HEK293T (cell line): Measurements from ENCODE around the gene KIF12.

ENCODE experiments used
- ARNT ChIP-seq: fragments of 450-650 bp; IDR thresholded peaks from 2 replicates; pipeline ENCODE4 v1.6.1; 2017; ENCODE audit warnings: mild to moderate bottlenecking
- CTBP1 ChIP-seq: fragments of 450-650 bp; IDR thresholded peaks from 2 replicates; pipeline ENCODE4 v1.6.1; 2016; ENCODE audit warnings: borderline replicate concordance
- FOXM1 ChIP-seq: fragments of 450-650 bp; IDR thresholded peaks from 2 replicates; pipeline ENCODE4 v1.6.1; 2017; ENCODE audit warnings: mild to moderate bottlenecking, borderline replicate concordance
- SP1 ChIP-seq: fragments of 450-650 bp; IDR thresholded peaks from 2 replicates; pipeline ENCODE4 v1.6.1; 2017
- SUZ12 ChIP-seq: fragments of 450-650 bp; IDR thresholded peaks from 2 replicates; pipeline ENCODE4 v1.6.1; 2016; ENCODE audit warnings: mild to moderate bottlenecking

DNA sequence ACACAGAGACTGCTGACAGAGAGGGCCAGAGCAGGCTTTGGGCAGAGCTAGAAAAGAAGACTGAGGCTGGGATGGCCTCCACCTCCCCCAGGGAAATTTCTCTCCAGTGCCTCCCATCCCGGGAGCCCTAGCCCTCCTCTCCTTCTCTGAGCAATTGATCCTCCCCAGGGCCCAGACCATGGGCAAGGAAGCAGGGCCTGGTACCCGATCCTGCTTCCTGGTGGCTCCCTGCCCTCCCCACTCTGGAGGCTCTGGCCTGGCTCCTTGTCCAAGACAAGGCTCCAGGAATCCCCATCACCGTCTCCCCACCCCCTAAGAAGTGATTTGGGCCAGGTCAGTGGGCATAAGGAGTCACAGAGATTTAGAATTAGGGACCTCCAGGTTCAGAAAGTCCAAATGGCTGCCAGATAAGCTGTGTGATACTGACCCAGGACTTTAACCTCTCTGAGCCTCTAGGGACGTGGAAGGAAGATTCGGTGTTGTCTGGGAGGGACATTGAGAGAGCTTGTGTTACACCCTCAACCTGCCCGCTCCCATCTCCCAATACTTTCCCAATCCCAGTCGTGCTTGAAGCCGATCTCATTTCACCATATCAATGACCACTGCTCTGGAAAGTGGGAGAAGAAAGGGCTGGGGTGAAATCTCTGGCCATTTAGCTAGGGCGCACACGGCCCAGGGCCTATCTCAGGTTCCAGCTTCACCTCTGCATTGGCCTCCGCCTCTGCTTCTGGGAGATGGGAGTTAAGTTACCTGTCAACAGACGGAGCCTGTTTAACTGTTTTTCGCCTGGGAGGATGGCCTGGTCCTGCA is 25.8 kb upstream of the KIF12 start:
- TF ChIP-seq SP1 (no peak), ARNT (no peak), SUZ12 (no peak), FOXM1 (no peak), CTBP1 (no peak)
